K562 (cell line): ENCODE data around the gene COCH.

Source experiments
- MBD1 ChIP-seq: fragments of 250-450 bp; sonication (Bioruptor Pico); IDR thresholded peaks from 2 replicates; pipeline ENCODE4 v1.8.0; 2022; ENCODE audit warnings: inconsistent platforms
- RCOR1 ChIP-seq, 2 experiments: IDR thresholded peaks; 2 replicates each; pipeline ENCODE4 v1.6.1; 2012; ENCODE audit warnings: low read depth in 2 of 2, low read length in 2 of 2, borderline replicate concordance in 1 of 2, improper control_type of control experiment in 1 of 2
- TF ChIP-seq, protein P1 (sequence below), 3 experiments: IDR thresholded peaks in 2 of 3; conservative IDR thresholded peaks in 1 of 3; 2 replicates each; pipeline ENCODE4 v1.5.1; 2011 to 2012; ENCODE audit warnings: low read length in 3 of 3, mild to moderate bottlenecking in 3 of 3, control low read depth in 2 of 3, improper control_type of control experiment in 1 of 3, inconsistent platforms in 1 of 3, low read depth in 1 of 3, mixed read lengths in 1 of 3, moderate library complexity in 1 of 3; ENCODE audit not compliant: insufficient read depth in 2 of 3
- TF ChIP-seq, protein P2 (sequence below): sonication (generic); formaldehyde crosslinking; IDR thresholded peaks from 2 replicates; pipeline ENCODE4 v1.8.0; 2022; ENCODE audit warnings: mild to moderate bottlenecking, missing genetic modification reagents

DNA sequence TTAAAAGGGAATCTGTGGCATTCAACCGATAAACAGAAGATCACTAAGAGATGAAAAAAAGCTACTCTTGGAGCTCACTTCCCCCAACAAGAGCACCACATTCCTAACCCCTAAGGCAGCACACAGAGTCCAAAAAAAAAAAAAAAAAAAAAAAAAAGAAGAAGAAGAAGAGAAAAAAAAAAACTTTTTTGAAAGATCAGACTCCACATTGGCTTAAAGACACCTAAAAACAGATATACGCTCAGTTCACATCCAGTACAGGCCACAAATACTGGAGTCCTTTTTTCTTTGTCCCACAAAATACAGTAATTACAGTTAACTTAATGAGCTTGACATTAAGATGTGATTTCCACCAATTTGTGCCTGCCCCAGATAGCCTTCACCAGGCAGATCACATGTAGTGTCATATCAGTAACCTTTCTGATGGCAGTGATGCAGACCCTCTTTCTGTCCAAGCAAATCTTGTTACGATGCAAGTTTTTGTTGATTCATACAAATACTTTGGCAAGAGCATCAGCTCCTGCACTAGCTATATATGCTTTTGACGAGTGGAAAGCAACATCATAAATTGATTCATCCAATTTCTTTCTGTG is 20.7 kb downstream of the COCH start:
- TF ChIP-seq, protein P1, sequence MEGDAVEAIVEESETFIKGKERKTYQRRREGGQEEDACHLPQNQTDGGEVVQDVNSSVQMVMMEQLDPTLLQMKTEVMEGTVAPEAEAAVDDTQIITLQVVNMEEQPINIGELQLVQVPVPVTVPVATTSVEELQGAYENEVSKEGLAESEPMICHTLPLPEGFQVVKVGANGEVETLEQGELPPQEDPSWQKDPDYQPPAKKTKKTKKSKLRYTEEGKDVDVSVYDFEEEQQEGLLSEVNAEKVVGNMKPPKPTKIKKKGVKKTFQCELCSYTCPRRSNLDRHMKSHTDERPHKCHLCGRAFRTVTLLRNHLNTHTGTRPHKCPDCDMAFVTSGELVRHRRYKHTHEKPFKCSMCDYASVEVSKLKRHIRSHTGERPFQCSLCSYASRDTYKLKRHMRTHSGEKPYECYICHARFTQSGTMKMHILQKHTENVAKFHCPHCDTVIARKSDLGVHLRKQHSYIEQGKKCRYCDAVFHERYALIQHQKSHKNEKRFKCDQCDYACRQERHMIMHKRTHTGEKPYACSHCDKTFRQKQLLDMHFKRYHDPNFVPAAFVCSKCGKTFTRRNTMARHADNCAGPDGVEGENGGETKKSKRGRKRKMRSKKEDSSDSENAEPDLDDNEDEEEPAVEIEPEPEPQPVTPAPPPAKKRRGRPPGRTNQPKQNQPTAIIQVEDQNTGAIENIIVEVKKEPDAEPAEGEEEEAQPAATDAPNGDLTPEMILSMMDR (IDR thresholded peaks at IDR 0.05 in 2 of 3, conservative IDR thresholded peaks at IDR 0.05 in 1 of 3; ENCODE audit: insufficient read depth in 2 of 3, low read depth in 1 of 3, low read length in 3 of 3) = no peak
- TF ChIP-seq MBD1 = no peak
- TF ChIP-seq, protein P2, sequence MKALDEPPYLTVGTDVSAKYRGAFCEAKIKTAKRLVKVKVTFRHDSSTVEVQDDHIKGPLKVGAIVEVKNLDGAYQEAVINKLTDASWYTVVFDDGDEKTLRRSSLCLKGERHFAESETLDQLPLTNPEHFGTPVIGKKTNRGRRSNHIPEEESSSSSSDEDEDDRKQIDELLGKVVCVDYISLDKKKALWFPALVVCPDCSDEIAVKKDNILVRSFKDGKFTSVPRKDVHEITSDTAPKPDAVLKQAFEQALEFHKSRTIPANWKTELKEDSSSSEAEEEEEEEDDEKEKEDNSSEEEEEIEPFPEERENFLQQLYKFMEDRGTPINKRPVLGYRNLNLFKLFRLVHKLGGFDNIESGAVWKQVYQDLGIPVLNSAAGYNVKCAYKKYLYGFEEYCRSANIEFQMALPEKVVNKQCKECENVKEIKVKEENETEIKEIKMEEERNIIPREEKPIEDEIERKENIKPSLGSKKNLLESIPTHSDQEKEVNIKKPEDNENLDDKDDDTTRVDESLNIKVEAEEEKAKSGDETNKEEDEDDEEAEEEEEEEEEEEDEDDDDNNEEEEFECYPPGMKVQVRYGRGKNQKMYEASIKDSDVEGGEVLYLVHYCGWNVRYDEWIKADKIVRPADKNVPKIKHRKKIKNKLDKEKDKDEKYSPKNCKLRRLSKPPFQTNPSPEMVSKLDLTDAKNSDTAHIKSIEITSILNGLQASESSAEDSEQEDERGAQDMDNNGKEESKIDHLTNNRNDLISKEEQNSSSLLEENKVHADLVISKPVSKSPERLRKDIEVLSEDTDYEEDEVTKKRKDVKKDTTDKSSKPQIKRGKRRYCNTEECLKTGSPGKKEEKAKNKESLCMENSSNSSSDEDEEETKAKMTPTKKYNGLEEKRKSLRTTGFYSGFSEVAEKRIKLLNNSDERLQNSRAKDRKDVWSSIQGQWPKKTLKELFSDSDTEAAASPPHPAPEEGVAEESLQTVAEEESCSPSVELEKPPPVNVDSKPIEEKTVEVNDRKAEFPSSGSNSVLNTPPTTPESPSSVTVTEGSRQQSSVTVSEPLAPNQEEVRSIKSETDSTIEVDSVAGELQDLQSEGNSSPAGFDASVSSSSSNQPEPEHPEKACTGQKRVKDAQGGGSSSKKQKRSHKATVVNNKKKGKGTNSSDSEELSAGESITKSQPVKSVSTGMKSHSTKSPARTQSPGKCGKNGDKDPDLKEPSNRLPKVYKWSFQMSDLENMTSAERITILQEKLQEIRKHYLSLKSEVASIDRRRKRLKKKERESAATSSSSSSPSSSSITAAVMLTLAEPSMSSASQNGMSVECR (CRISPR knock-in tag) = no peak
- no peak for TF ChIP-seq RCOR1 (IDR thresholded peaks at IDR 0.05; ENCODE audit: borderline replicate concordance in 1 of 2, low read depth in 2 of 2, low read length in 2 of 2)
